NCI-H524 treated with DMSO at 0.1 percent for 48 hours (cell line): ENCODE results near the gene PHF21A.

ENCODE experiments used
- DNase-seq: peaks from one replicate; lab custom pipeline; 2025; lab: John Stamatoyannopoulos, UW

The PHF21A gene

DNA sequence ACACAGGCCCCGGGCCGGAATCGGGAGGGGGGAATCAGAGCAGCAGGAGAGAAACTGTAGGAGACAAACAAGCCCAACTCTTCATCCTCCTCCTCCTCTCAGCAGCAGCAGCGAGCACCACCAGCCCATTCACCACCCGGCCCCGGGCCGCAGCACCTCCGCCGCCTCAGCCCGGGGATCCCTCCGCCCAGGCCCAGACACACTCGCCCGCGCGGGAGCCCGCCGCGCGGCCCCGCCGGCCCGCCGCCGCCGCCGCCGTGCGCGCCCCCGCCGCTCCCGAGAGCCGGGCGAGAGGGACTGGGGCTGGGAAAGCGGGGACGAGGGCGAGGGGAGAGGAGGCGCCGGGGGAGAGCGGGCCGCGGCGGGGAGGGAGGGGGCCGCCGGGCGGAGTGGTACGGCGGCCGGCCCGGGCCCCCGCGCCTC is at the start of gene PHF21A:
Gene PHF21A (minus strand): TSS at position 154 of the 423 bp plus-strand sequence. CDS start 37,235 bp downstream, outside the sequence.
- peak; percentile 70 for DNase-seq

DNA sequence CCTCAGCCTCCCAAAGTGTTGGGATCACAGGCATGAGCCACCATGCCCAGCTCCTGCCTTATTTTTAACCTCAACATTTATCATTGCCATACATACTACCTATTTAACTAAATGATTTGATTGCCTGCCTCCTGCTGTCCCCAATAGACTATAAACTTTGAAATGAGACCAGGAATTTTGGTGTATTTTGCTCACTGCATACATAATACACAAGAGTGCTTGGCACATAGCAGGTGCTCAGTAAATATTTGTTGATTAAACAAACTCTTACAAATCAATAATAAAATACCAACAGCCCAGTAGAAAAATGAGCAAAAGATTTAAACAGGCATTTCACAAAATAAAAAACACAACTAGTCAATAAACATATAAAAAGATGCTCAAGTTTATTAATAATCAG is 49.5 kb upstream of the PHF21A start:
- no peak for DNase-seq

- no peak for DNase-seq
Measured at GRCh38 chr11:46162700-46163099, 41.4 kb upstream of the PHF21A start.

GRCh38 chr11:46161201-46161600 is 39.9 kb upstream of the PHF21A start:
- DNase-seq, result no peak

DNA sequence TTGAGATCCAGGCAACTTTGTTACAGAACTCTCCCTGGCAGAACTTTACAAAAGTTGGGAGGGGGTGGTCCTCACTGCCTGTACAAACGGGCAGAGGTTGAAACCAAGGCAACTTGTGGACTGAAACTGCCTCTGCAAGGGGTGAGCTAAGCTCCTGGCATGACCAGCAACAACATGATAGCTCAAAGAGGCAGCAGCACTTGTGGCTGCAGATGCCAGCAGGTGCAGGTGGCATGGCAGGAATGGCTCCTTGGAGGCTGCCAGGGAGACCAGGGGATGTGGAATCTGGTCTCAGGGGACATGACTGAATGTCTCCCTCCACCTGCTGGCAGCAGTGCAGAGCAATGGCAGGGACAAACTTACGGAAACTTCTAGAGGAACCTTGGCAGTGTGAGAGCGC is 38.8 kb upstream of the PHF21A start:
- no peak for DNase-seq

DNA sequence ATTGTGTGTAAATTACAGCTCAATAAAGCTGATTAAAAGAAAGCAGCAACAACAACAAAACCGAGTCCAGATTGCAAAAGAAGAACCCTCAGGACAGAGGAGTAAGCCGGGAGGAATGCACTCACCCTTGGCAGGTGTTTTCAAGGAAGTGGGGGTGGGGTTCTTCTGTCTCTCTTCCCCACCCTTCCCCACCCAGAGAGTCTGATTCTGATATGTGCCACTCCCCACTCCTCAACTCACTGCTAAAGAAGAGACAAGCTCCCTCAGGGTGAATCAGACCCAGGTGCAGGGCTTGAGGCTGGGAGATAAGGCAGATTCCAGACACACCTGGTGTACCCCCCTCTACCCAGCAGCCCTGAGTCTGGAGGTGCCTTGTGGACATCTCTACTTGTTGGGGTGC is 38.4 kb upstream of the PHF21A start:
- no peak for DNase-seq

GRCh38 chr11:46149826-46150225 is 28.6 kb upstream of the PHF21A start:
- DNase-seq, result no peak

- no peak for DNase-seq
Measured at GRCh38 chr11:46149342-46149741, 28.1 kb upstream of the PHF21A start.

GRCh38 chr11:46144741-46145140 is 23.5 kb upstream of the PHF21A start:
- no peak for DNase-seq

- no peak for DNase-seq
Measured at GRCh38 chr11:46143049-46143806, 22.0 kb upstream of the PHF21A start.

GRCh38 chr11:46142561-46142960 is 21.3 kb upstream of the PHF21A start:
- no peak for DNase-seq

GRCh38 chr11:46141597-46141996 is 20.3 kb upstream of the PHF21A start:
- no peak for DNase-seq

- no peak for DNase-seq
Measured at GRCh38 chr11:46134540-46134939, 13.3 kb upstream of the PHF21A start.

DNA sequence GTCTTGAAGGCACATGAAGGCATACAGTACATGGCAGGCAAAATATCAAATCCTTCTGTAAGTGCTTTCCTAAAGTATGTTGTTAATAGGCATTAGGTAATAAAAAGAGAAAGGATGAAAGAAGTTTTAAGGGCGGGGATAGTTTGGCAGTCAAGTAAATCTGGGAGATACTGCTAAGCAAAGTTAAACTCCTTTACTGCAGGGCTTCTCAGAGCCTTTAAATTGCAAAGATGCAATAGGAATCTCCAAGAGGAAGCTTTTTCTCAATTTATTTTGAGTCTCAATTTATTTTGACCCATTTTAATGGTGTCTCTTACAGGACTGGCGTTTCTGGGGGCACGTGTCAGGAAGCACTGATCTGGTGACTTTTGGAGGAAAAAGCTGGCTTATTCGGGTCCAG is 12.8 kb upstream of the PHF21A start:
- no peak for DNase-seq

DNA sequence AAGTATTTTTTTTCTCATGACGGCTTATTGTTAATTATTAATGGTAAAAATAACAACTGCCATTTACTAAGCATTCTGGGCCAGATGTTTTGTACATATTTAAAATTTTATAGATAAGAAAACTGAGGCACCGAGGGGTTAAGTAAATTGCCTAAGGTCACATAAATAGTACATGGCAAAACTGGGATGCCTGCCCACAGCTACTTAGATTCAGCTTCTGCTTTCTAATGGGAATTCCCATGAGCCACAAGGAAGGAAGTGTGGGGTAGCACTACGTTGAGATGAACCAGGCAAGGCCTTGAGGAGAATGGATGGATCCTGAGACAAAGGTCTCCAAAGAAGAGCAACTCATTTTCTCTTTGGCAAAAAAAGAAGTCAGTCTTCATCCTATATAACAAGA is 11.9 kb upstream of the PHF21A start:
- DNase-seq, result no peak

DNA sequence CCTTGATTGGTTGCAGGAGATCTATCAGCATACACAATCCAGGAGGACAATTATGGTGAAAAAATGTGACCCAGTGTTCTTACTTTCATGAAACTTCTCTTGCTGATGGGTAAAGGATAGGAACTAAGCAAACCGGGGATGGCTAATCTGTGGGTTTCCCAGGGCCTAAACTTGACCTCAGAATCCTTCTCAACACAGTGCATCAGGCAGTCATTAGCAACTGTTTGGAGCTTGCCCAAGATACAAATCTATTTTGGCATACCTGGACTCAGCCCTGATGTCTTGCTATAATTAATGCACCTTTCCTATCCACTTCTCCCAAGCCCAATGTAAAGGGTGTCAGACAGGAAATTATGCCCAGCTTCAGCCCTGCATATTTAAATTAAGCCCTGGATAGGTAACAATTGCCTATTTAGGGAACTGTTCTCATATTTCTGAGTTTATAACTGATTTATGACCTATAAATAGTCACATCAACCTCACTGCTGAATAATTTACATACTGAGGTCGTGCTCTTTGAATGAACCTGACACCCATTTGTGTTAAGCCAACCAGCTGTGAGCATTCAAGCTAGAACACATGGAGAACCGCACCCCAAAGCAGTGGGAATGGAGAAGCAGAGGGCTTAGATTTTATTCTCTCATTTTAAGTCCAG is 9.2 kb upstream of the PHF21A start:
- no peak for DNase-seq

DNA sequence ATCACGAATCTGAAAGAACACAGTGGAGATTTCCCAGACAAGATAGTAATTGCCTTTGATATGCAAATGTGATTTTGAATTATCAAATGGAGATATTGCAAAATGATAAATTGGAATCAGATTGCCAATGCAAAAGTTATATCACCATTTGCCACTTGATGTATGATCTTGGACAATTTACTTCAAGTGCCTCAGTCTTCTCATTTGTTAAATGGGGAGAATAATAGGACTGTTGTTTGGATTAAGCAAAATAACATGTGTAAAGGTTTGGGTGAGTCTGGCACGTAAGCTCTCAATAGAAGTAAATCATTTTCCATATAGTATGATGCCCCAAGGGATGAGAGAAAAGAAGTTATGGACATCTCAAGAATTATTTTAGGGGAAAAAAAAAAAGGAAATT is 7.9 kb upstream of the PHF21A start:
- no peak for DNase-seq

DNA sequence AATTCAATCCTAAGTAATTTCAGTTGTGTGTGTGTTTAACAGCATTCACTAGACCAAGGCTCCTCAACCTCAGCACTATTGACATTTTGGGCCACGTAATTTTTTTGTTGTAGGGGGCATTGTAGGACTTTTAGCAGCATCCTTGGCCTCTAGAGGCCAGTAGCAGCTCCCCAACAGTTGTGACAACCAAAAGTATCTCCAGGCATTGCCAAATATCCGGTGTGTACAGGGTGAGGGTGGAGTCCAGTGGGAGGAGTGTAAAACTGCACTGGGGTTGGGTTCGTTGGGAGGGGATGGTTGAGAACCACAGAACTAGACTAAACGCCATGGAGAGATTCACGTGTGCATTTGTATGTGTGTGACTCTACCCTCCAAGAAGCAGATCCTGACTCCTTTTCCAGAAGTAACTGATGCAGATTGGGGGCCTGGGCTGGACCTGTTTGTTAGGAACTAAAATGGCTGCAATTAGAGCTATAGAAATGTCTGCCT is 5.9 kb upstream of the PHF21A start:
- no peak for DNase-seq

DNA sequence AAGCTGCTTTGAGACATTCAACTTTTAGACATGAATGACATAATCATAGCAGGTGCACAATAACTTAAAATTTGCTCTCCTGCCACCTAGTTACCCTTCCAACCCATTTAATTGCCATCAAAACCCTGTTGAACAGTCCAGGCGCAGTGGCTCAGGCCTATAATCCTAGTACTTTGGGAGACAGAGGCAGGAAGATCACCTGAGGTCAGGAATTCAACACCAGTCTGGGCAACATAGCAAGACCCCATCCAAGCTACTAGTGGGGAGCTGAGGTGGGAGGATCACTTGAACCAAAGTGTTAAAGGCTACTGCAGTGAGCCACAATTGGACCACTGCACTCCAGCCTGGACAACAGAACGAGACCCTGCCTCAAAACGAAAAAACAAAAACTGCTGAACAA is 4.0 kb upstream of the PHF21A start:
- DNase-seq, result no peak

GRCh38 chr11:46122945-46123715 is 1.9 kb upstream of the PHF21A start:
- DNase-seq, result no peak

GRCh38 chr11:46121724-46122477 is 647 bp upstream of the PHF21A start:
- DNase-seq, result peak; percentile 61
